GM12878 (cell line): ENCODE measurements around the gene BCAN. TPM values are rescaled to one million over a fixed set of nuclear protein-coding genes. Genes with fewer than 3 reads are reported as not detected.

ENCODE experiments used
- ATAC-seq: fragments of 200-7000 bp; cut with Tn5 transposase; 3 replicates; pipeline ENCODE4 v1.9.1; 2020; ENCODE audit warnings: mild to moderate bottlenecking, moderate library complexity
- BruUV-seq: library from RNA; stranded (reverse); fragments of 400-500 nt; replicated peaks from 2 replicates; lab custom pipeline; 2021; lab: Mats Ljungman, UMichigan
- CTCF ChIA-PET: fragments of 300-600 bp; sonication (Branson Sonifier 250); formaldehyde crosslinking; extraction: SDS; loops from one replicate; lab custom pipeline; 2021; ENCODE audit warnings: inconsistent platforms; lab: Yijun Ruan, JAX
- POLR2A ChIA-PET: fragments of 350-600 bp; formaldehyde crosslinking; extraction: SDS; loops from one replicate; lab custom pipeline; 2021; ENCODE audit warnings: inconsistent platforms; lab: Charles Lee
- RAD21 ChIA-PET: fragments of 300-600 bp; sonication (Branson Sonifier 250); formaldehyde crosslinking; loops from one replicate; lab custom pipeline; 2023; ENCODE audit warnings: antibody characterized with exemption; ENCODE audit not compliant: unreplicated experiment; lab: Charles Lee
- SMC1A ChIA-PET: fragments of 300-600 bp; sonication (Branson Sonifier 250); formaldehyde crosslinking; loops from one replicate; lab custom pipeline; 2023; ENCODE audit not compliant: unreplicated experiment, uncharacterized antibody; lab: Charles Lee
- DNase-seq: peaks from one replicate; pipeline ENCODE4 v3.0.0-alpha.2; 2011; ENCODE audit warnings: low read depth, low spot score
- FAIRE-seq: peaks from 3 replicates; lab custom pipeline; 2011; peaks lifted over from hg19 to GRCh38; lab: Jason Lieb, UNC
- H2AFZ ChIP-seq: 2 replicates; pipeline ENCODE4 v1.6.0; 2011; ENCODE audit warnings: low read depth, low read length, control low read depth; ENCODE audit not compliant: control insufficient read depth
- H3K27ac ChIP-seq: 2 replicates; pipeline ENCODE4 v1.5.1; 2011; ENCODE audit warnings: control low read depth; ENCODE audit not compliant: control insufficient read depth, insufficient read depth
- H3K27me3 ChIP-seq, 2 experiments: replicated peaks in 1 of 2; 2 replicates each; pipeline versions ENCODE4 v1.6.0 to v1.6.1; 2011; ENCODE audit warnings: low read length in 1 of 2; ENCODE audit not compliant: control insufficient read depth in 2 of 2, insufficient read depth in 2 of 2
- H3K36me3 ChIP-seq, 2 experiments: 2 replicates each; pipeline ENCODE4 v1.5.1; 2011; ENCODE audit warnings: low read length in 1 of 2; ENCODE audit not compliant: control insufficient read depth in 2 of 2, insufficient read depth in 2 of 2
- H3K4me1 ChIP-seq: 2 replicates; pipeline ENCODE4 v1.6.1; 2011; ENCODE audit warnings: mild to moderate bottlenecking, low read length, moderate library complexity, mixed read lengths; ENCODE audit not compliant: control insufficient read depth, insufficient read depth
- H3K4me2 ChIP-seq: 2 replicates; pipeline ENCODE4 v1.6.0; 2011; ENCODE audit warnings: control low read depth; ENCODE audit not compliant: control insufficient read depth, insufficient read depth
- H3K4me3 ChIP-seq: fragments of 200-600 bp; sonication (generic); 2 replicates; pipeline ENCODE4 v1.5.1; 2016
- H3K79me2 ChIP-seq: 2 replicates; pipeline ENCODE4 v1.6.0; 2011; ENCODE audit warnings: low read length; ENCODE audit not compliant: control insufficient read depth, insufficient read depth
- H3K9ac ChIP-seq: 2 replicates; pipeline ENCODE4 v1.8.0; 2011; ENCODE audit warnings: low read length, control low read depth, mixed read lengths; ENCODE audit not compliant: control insufficient read depth, insufficient read depth
- H3K9me3 ChIP-seq: replicated peaks from 3 replicates; pipeline ENCODE4 v1.5.1; 2011; ENCODE audit warnings: mild to moderate bottlenecking, low read length; ENCODE audit not compliant: control insufficient read depth, insufficient read depth
- H4K20me1 ChIP-seq: 2 replicates; pipeline ENCODE4 v1.6.0; 2011; ENCODE audit not compliant: control insufficient read depth, insufficient read depth
- ASH2L ChIP-seq: fragments of 300-600, 200-600 bp; sonication (generic); IDR thresholded peaks from 2 replicates; pipeline ENCODE4 v1.6.1; 2017; ENCODE audit warnings: low read depth, mild to moderate bottlenecking, borderline replicate concordance
- ESRRA ChIP-seq: IDR thresholded peaks from 2 replicates; pipeline ENCODE4 v1.6.1; 2012; ENCODE audit warnings: mild to moderate bottlenecking, low read length, improper control_type of control experiment
- KLF5 ChIP-seq: fragments of 450-650 bp; IDR thresholded peaks from 2 replicates; pipeline ENCODE4 v1.6.1; 2014; ENCODE audit warnings: mild to moderate bottlenecking; ENCODE audit not compliant: partially characterized antibody
- PAX5 ChIP-seq: IDR thresholded peaks from 2 replicates; pipeline ENCODE4 v1.6.1; 2011; ENCODE audit warnings: low read depth, low read length, borderline replicate concordance
- SPI1 ChIP-seq: IDR thresholded peaks from 2 replicates; pipeline ENCODE4 v1.6.1; 2011; ENCODE audit warnings: low read depth, mild to moderate bottlenecking, low read length, moderate library complexity, borderline replicate concordance; ENCODE audit not compliant: insufficient read depth
- TARDBP ChIP-seq: IDR thresholded peaks from 2 replicates; pipeline ENCODE4 v1.6.1; 2016; ENCODE audit warnings: borderline replicate concordance
- WRNIP1 ChIP-seq: IDR thresholded peaks from 2 replicates; pipeline ENCODE4 v1.6.1; 2011; ENCODE audit warnings: low read depth, low read length, improper control_type of control experiment, borderline replicate concordance
- WGBS: methylation state at CpG from one replicate; pipeline ENCODE4 v1.1.6; 2016; ENCODE audit warnings: low lambda C conversion rate; ENCODE audit not compliant: insufficient replicate concordance, insufficient coverage; ENCODE audit errors: missing lambda C conversion rate; 5-methylcytosine and 5-hydroxymethylcytosine counted together
- in situ Hi-C: fragments of 300-500 bp; cut with MboI; formaldehyde crosslinking; loops from 9 replicates; pipeline ENCODE4 v1.14.3; 2018; ENCODE audit warnings: mixed read lengths
- intact Hi-C: fragments of 100-400 bp; cut with micrococcal nuclease; formaldehyde crosslinking; loops from one replicate; pipeline ENCODE4 v1.14.2; 2022; ENCODE audit not compliant: unreplicated experiment
- polyA plus RNA-seq, 11 experiments: library from polyadenylated mRNA; depleted of rRNA in 4 of 11; unstranded in 6 of 11; stranded (reverse) in 5 of 11; fragments of >200 nt; fragmentation: Nextera tagmentation in 4 of 11; fragmentation: Illumina TruSeq in 1 of 11; extraction: Ambion mirVana in 4 of 11; extraction: Trizol in 1 of 11; gene quantifications; 1 replicate in 1 of 11; 2 replicates in 10 of 11; pipeline versions ENCODE4 v1.2.1 to v1.2.3, GENCODE V29; 2011 to 2016; ENCODE audit warnings: inconsistent platforms in 2 of 11, missing spikeins in 2 of 11, low read depth in 1 of 11
- total RNA-seq, 4 experiments: library from RNA; depleted of rRNA in 3 of 4; stranded (reverse); fragments of >200 nt in 3 of 4; fragmentation: Illumina TruSeq in 1 of 4; extraction: Trizol in 1 of 4; gene quantifications; 2 replicates each; pipeline versions ENCODE4 v1.2.1 to v1.2.3, GENCODE V29; 2013 to 2021
- TF ChIP-seq, protein P1 (sequence below): IDR thresholded peaks from 2 replicates; pipeline ENCODE4 v1.6.1; 2012; ENCODE audit warnings: low read depth, low read length, improper control_type of control experiment
- TF ChIP-seq, protein P2 (sequence below): fragments of 450-650 bp; IDR thresholded peaks from 2 replicates; pipeline ENCODE4 v1.6.1; 2016; ENCODE audit warnings: mild to moderate bottlenecking

Gene BCAN
- total and polyA plus RNA-seq, 10 of the 15 experiments (the other 5 are each of a cell fraction or from before 2014, with no cell fraction given), result 0.05 to 1.3 (median 0.18) TPM; not detected in 1

DNA sequence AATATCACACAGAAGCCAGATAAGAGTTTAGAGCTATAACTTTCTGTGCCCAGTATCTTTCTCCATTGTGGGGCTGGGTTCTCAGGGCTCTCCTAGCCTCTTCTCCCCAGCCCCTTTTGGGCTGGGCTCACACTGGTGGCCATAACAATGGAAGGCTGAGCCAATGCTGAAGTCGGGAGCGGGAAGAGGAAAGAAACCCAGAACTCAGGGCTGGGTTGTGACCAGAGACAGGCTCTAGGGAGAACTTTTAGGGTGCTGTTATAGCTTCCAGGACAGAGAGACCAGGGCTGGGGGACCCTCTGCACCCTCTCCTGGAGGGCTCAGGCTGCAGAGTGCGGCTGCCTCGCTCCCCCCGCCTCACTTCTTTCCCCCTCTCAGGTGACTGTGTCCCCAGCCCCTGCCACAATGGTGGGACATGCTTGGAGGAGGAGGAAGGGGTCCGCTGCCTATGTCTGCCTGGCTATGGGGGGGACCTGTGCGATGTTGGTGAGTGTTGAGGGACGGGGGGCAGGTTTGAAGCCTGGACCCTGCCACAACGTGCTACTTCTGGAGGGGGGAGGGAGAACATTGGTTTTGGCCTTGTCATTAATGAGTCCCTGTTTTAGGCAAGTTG is 14.1 kb downstream of the BCAN start:
- in situ Hi-C loops, result no loop called here
- H3K79me2 ChIP-seq, result peaks cover 20% of the 10 kb centered on the region
- H2AFZ ChIP-seq, result no peak overlapping the region
- H3K4me3 ChIP-seq, result no peak overlapping the region
- TF ChIP-seq, protein P1, sequence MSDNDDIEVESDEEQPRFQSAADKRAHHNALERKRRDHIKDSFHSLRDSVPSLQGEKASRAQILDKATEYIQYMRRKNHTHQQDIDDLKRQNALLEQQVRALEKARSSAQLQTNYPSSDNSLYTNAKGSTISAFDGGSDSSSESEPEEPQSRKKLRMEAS, result no peak
- TF ChIP-seq PAX5 (no peak), KLF5 (no peak), WRNIP1 (no peak), SPI1 (no peak), ESRRA (no peak), TARDBP (no peak), ASH2L (no peak)
- TF ChIP-seq, protein P2, sequence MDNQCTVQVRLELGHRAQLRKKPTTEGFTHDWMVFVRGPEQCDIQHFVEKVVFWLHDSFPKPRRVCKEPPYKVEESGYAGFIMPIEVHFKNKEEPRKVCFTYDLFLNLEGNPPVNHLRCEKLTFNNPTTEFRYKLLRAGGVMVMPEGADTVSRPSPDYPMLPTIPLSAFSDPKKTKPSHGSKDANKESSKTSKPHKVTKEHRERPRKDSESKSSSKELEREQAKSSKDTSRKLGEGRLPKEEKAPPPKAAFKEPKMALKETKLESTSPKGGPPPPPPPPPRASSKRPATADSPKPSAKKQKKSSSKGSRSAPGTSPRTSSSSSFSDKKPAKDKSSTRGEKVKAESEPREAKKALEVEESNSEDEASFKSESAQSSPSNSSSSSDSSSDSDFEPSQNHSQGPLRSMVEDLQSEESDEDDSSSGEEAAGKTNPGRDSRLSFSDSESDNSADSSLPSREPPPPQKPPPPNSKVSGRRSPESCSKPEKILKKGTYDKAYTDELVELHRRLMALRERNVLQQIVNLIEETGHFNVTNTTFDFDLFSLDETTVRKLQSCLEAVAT, result no peak
- TF ChIP-seq, all 136 proteins: peak for 0
- H3K4me2 ChIP-seq, result no peak overlapping the region
- DNase-seq (no peak), ATAC-seq (no peak), FAIRE-seq (no peak)
- 0 out of 4 replicates have a peak, but pooled peaks cover 0 to 2% of the 10 kb centered on the region in 2 experiments for H3K27me3 ChIP-seq
- intact Hi-C loops, result no loop called here
- RAD21 ChIA-PET, result interaction anchor here (0.9 to 6.0 kb wide), 4 partner anchors 23 to 32 kb away, joined by 3 to 58 read pairs (median 7); partner anchors contain the start of gene NES
- H3K9me3 ChIP-seq, result no peaks in the 10 kb centered on the region
- peaks cover 8% of the 10 kb centered on the region; the same call in 1 of the 2 replicates for H4K20me1 ChIP-seq
- WGBS, result 84% methylated on average over 9 of the region's 9 CpGs
- no TSS peak for BruUV-seq
- no peak overlapping the region for H3K9ac ChIP-seq
- no peaks in the 10 kb centered on the region for H3K36me3 ChIP-seq
- peaks cover 37% of the 10 kb centered on the region for H3K4me1 ChIP-seq
- no peak overlapping the region for H3K27ac ChIP-seq
- CTCF ChIA-PET, result interaction anchor here (0.7 to 8.3 kb wide), 4 partner anchors 28 to 71 kb away, joined by 3 to 208 read pairs (median 58); partner anchors contain the start of genes ISG20L2 and METTL25B
- SMC1A ChIA-PET, result interaction anchor here (1.1 to 2.0 kb wide), 3 partner anchors 13 to 29 kb away, joined by 5 to 7 read pairs (median 6); no protein-coding TSS in a partner anchor
- POLR2A ChIA-PET, result interaction anchor here (0.5 to 1.3 kb wide), 2 partner anchors 12 to 270 kb away, joined by 3 to 4 read pairs; no protein-coding TSS in a partner anchor
